Coronary artery (tissue), 2 donors: ENCODE results near the gene PHACTR4.

Experiments
- DNase-seq: peaks from one replicate; pipeline ENCODE4 v3.0.0-alpha.2; 2017; ENCODE audit warnings: low spot score
- H3K27ac ChIP-seq, 2 donors: fragments of 200-600 bp; sonication (generic); one replicate each; pipeline ENCODE4 v1.5.1; 2016 to 2019
- H3K4me3 ChIP-seq: fragments of 200-600 bp; sonication (generic); 2 replicates; pipeline ENCODE4 v1.5.1; 2016; ENCODE audit warnings: mild to moderate bottlenecking, moderate library complexity
- TF ChIP-seq, protein P1 (sequence below): fragments of 200-600 bp; sonication (generic); IDR thresholded peaks from one replicate; pipeline ENCODE4 v1.5.1; 2019; ENCODE audit warnings: antibody characterized with exemption

Gene PHACTR4

DNA sequence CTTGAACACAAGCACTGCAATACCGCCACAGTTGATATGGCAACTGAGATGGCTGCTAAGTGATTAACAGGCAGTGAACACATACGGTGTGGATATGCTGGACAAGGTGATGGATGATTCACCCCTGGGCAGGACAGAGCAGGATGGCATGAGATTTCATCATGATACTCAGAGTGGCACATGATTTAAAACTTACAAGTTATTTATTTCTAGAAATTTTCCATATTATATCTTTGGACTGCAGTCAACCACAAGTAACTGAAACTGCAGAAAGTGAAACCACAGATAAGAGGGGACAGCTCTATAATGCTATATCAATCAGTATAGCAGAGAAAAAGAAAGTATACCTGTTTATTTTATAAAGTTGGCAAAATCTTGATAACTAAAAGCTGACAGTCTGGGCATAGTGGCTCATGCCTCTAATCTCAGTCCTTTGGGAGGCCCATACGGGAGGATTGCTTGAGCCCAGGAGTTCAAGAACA is 47.9 kb downstream of the PHACTR4 start:
- no peak for DNase-seq
- TF ChIP-seq, protein P1, sequence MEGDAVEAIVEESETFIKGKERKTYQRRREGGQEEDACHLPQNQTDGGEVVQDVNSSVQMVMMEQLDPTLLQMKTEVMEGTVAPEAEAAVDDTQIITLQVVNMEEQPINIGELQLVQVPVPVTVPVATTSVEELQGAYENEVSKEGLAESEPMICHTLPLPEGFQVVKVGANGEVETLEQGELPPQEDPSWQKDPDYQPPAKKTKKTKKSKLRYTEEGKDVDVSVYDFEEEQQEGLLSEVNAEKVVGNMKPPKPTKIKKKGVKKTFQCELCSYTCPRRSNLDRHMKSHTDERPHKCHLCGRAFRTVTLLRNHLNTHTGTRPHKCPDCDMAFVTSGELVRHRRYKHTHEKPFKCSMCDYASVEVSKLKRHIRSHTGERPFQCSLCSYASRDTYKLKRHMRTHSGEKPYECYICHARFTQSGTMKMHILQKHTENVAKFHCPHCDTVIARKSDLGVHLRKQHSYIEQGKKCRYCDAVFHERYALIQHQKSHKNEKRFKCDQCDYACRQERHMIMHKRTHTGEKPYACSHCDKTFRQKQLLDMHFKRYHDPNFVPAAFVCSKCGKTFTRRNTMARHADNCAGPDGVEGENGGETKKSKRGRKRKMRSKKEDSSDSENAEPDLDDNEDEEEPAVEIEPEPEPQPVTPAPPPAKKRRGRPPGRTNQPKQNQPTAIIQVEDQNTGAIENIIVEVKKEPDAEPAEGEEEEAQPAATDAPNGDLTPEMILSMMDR: no peak
- Histone ChIP-seq H3K27ac (no peak overlapping the region), H3K4me3 (no peak overlapping the region)

DNA sequence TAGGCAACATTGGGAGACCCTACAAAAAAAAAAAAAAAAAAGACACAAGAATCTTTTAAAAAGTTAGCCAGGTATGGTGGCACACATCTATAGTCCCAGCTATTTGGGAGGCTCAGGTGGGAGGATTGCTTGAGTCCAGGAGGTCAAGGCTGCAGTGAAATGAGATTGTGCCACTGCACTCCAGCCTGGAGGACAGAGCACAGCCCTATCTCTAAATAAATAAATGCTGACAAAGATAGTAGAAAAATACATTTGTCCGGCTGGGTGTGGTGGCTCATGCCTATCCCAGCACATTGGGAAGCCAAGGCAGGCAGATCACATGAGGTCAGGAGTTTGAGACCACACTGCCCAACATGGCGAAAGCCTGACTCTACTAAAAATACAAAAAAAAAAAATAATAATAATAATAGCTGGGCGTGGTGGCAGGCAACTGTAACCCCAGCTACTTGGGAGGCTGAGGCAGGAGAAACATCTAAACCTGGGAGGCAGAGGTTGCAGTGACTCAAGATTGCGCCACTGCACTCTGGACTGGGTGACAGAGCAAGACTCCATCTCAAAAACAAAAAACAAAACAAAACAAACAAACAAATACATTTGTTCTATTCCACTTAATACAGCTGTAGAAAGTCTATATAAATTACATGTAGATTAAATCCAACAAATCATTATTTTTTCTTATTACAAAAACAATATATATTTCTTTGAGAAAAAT is 48.5 kb downstream of the PHACTR4 start:
- no peak overlapping the region for H3K4me3 ChIP-seq
- H3K27ac ChIP-seq: no peak overlapping the region
- no peak for DNase-seq
- TF ChIP-seq, protein P1: no peak

DNA sequence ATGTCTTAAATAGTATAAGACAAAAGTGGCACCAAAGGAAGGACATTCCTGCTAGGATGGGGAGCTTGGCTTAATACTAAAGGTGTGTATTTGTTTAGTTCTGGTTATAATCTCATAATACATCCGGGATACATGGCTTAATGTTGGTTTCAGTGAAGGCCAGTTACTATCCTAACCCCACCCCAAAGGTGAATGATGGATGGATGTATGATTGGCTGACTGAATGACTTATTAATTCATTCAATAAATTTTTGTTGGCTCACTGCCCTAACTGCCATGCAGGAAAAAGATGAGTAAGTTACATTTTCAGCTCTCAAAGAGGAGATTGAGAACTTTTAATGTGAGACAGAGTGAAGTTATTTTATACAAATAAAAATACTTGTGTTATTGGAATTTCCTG is 52.2 kb downstream of the PHACTR4 start:
- Histone ChIP-seq H3K27ac (no peak overlapping the region), H3K4me3 (no peak overlapping the region)
- no peak for DNase-seq
- TF ChIP-seq, protein P1: no peak

DNA sequence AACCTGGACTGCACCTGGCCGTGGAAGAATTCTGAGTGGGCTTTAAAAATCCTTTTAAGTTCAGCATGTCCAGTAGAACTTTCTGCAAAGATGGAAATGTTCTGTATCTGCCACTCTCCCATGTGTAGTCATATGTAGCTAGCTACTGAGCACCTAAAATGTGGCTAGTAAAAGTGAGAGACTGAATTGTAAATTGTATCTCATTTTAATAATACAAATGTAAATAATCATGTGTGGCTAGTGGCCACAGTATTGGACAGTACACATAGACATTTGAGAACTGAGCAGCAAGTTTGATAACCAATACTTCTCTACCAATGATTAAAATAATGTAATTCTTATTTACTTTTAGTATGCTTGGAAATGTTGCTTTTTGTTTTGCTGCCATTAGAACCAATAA is 57.3 kb downstream of the PHACTR4 start:
- Histone ChIP-seq H3K4me3 (no peak overlapping the region), H3K27ac (no peak overlapping the region)
- DNase-seq: no peak
- TF ChIP-seq, protein P1: no peak

DNA sequence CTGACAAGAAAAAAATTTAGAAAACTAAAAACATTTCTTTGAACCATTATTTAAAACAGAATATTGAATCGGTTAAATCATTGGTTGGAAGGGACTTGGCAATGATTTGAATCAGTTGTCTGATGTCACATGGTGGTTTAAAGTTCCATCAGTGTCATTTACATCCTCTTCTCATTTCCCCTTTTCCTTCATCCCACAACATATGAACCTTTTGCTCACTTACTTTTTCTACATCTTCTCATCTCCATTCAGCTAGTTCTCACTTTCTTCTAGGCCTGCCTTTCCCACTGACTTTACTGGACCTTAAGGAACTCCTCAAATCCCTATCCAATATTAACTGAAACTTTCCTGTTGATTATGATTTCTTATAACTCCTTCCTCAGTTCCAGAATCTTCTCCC is 58.5 kb downstream of the PHACTR4 start:
- TF ChIP-seq, protein P1: no peak
- no peak overlapping the region for H3K4me3 ChIP-seq
- no peak for DNase-seq
- H3K27ac ChIP-seq: no peak overlapping the region

DNA sequence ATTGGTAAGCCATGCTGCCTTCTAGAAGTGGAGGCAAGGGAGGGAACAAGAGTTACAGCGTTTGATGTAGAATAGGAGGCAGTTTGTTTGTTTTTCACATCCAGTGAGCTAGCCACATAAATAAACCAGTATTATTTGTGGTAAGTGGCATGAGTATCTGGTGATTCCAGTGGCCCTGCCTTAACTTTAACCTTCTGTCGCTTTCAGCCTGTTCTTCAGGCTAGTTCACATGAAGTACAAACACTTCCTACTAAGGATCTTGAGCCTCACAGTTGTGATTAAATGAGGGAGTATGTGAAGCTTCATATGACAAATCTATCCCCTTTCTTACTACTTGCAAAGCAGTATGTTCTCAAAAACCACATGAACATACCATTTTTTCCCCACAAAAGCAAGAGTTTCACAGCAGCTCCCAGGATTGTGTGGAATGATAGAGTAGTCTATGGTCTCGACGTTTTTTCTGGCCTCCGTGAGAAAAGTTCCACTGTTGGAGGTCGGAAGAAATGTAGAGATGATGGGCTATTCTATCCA is 59.5 kb downstream of the PHACTR4 start:
- H3K4me3 ChIP-seq: no peak overlapping the region
- TF ChIP-seq, protein P1: no peak
- H3K27ac ChIP-seq: no peak overlapping the region
- DNase-seq: no peak

DNA sequence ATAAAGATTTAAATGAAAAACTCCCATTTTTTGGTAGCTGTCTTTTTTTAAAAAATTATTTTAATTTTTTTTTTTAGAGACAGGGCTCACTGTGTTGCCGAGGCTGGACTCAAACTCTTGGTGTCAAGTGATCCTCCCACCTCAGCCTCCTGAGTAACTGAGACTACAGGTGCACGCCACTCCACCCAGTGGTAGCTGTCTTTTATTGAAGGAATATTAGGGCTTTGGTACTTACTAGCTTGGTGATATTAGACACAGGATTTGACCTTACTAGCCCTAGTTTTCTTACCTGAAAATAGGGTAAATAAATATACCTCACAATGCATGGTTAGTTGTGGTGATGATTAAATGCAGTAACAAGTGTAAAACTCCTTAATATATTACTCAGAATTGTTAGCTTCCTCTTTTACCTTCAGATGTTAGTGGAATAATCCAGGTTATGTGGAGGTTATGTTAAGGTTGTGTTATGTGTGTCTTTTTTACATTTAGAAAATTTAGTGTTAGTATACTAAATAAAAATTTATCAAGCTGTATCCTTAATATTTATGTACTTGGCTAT is 66.8 kb downstream of the PHACTR4 start:
- no peak for DNase-seq
- Histone ChIP-seq H3K27ac (no peak overlapping the region), H3K4me3 (no peak overlapping the region)
- TF ChIP-seq, protein P1: no peak
